Measurements from ENCODE around the gene CDCA8. TPM values are rescaled to one million over a fixed set of nuclear protein-coding genes. Genes with fewer than 3 reads are reported as not detected.

The CDCA8 gene
- total and polyA plus RNA-seq, 2 experiments from 2014 or later = 7.0 to 30.8 TPM

GRCh38 chr1:37739222-37739621 lies 46.9 kb downstream of the CDCA8 start:
- no peak overlapping the region for H3K27ac ChIP-seq
- no peak for TF ChIP-seq CTCF (IDR thresholded peaks at IDR 0.05; ENCODE audit: low read depth, low read length)

GRCh38 chr1:37741130-37741529 lies 48.8 kb downstream of the CDCA8 start:
- H3K27me3 ChIP-seq = peaks cover 42% of the 10 kb centered on the region
- no peaks in the 10 kb centered on the region for H3K36me3 ChIP-seq
- no peaks in the 10 kb centered on the region for H3K9me3 ChIP-seq (ENCODE audit: low read depth)
- H3K27ac ChIP-seq = no peak overlapping the region
- H3K4me1 ChIP-seq (ENCODE audit: low read depth) = no peaks in the 10 kb centered on the region
- no peak overlapping the region for H3K4me3 ChIP-seq
- no peak for TF ChIP-seq CTCF (IDR thresholded peaks at IDR 0.05; ENCODE audit: low read depth, low read length)
- DNase-seq (ENCODE audit: low read depth in 1 of 2, low spot score in 1 of 2) = peak in 1 of 2 donors; percentile 73

More at GRCh38 chr1:37739222-37739621, 46.9 kb downstream of the CDCA8 start:
- Histone ChIP-seq H3K9me3 (ENCODE audit: low read depth) (no peaks in the 10 kb centered on the region), H3K36me3 (no peaks in the 10 kb centered on the region), H3K27me3 (peaks cover 50% of the 10 kb centered on the region), H3K4me3 (no peak overlapping the region), H3K4me1 (ENCODE audit: low read depth) (no peaks in the 10 kb centered on the region)
- no peak for DNase-seq (ENCODE audit: low read depth in 1 of 2, low spot score in 1 of 2)

- Histone ChIP-seq H3K4me3 (no peak overlapping the region), H3K4me1 (ENCODE audit: low read depth) (no peaks in the 10 kb centered on the region), H3K27ac (no peak overlapping the region), H3K27me3 (peaks cover 42% of the 10 kb centered on the region), H3K36me3 (no peaks in the 10 kb centered on the region), H3K9me3 (ENCODE audit: low read depth) (no peaks in the 10 kb centered on the region)
- no peak for TF ChIP-seq CTCF (IDR thresholded peaks at IDR 0.05; ENCODE audit: low read depth, low read length)
- DNase-seq (ENCODE audit: low read depth in 1 of 2, low spot score in 1 of 2) = no peak
Observed at GRCh38 chr1:37741662-37742061, 49.3 kb downstream of the CDCA8 start.

- peaks cover 69% of the 10 kb centered on the region for H3K27me3 ChIP-seq
Observed at GRCh38 chr1:37746806-37747205, 54.5 kb downstream of the CDCA8 start.

GRCh38 chr1:37748565-37748964 lies 56.2 kb downstream of the CDCA8 start:
- H3K4me1 ChIP-seq (ENCODE audit: low read depth) = no peaks in the 10 kb centered on the region
- no peaks in the 10 kb centered on the region for H3K36me3 ChIP-seq
- H3K27me3 ChIP-seq = peaks cover 74% of the 10 kb centered on the region
- DNase-seq (ENCODE audit: low read depth in 1 of 2, low spot score in 1 of 2) = no peak
- no peak overlapping the region for H3K27ac ChIP-seq
- TF ChIP-seq CTCF (IDR thresholded peaks at IDR 0.05; ENCODE audit: low read depth, low read length) = no peak
- H3K9me3 ChIP-seq (ENCODE audit: low read depth) = no peaks in the 10 kb centered on the region
- no peak overlapping the region for H3K4me3 ChIP-seq

More at GRCh38 chr1:37746806-37747205, 54.5 kb downstream of the CDCA8 start:
- Histone ChIP-seq H3K4me3 (no peak overlapping the region), H3K9me3 (ENCODE audit: low read depth) (no peaks in the 10 kb centered on the region), H3K4me1 (ENCODE audit: low read depth) (no peaks in the 10 kb centered on the region), H3K36me3 (no peaks in the 10 kb centered on the region), H3K27ac (no peak overlapping the region)
- no peak for TF ChIP-seq CTCF (IDR thresholded peaks at IDR 0.05; ENCODE audit: low read depth, low read length)
- no peak for DNase-seq (ENCODE audit: low read depth in 1 of 2, low spot score in 1 of 2)

GRCh38 chr1:37752213-37752582 lies 59.9 kb downstream of the CDCA8 start:
- Histone ChIP-seq H3K27me3 (peaks cover 95% of the 10 kb centered on the region), H3K9me3 (ENCODE audit: low read depth) (no peaks in the 10 kb centered on the region), H3K27ac (no peak overlapping the region), H3K4me1 (ENCODE audit: low read depth) (no peaks in the 10 kb centered on the region), H3K4me3 (no peak overlapping the region), H3K36me3 (no peaks in the 10 kb centered on the region)
- no peak for DNase-seq (ENCODE audit: low read depth in 1 of 2, low spot score in 1 of 2)
- no peak for TF ChIP-seq CTCF (IDR thresholded peaks at IDR 0.05; ENCODE audit: low read depth, low read length)

Data from cardiac muscle cell (in vitro differentiated cells and primary cell).